ENCODE results near the gene SDCCAG8. TPM values are rescaled to one million over a fixed set of nuclear protein-coding genes. Genes with fewer than 3 reads are reported as not detected.
A peak's percentile ranks its signal among the peaks of the same experiment; 100 is the strongest.
"Not testable (repeated sequence)": the region's sequence is repeated elsewhere in the genome, so short reads cannot be mapped to it uniquely, and the experiment has no call there.

The SDCCAG8 gene
- total RNA-seq = 61.7 TPM

- peak; percentile 100 for DNase-seq
Observed at GRCh38 chr1:243255791-243256512, at the start of gene SDCCAG8. TSS of gene SDCCAG8 (plus strand) at chr1:243256041. CDS start at chr1:243256174, 133 bp downstream.

- peak; percentile 26 for DNase-seq
Observed at GRCh38 chr1:243211984-243212383, 43.9 kb upstream of the SDCCAG8 start.

GRCh38 chr1:243213045-243213787 lies 42.6 kb upstream of the SDCCAG8 start:
- DNase-seq = no peak

GRCh38 chr1:243215276-243215875 lies 40.5 kb upstream of the SDCCAG8 start:
- not testable (repeated sequence) for DNase-seq

- DNase-seq = no peak
Observed at GRCh38 chr1:243216741-243217140, 39.1 kb upstream of the SDCCAG8 start.

DNA sequence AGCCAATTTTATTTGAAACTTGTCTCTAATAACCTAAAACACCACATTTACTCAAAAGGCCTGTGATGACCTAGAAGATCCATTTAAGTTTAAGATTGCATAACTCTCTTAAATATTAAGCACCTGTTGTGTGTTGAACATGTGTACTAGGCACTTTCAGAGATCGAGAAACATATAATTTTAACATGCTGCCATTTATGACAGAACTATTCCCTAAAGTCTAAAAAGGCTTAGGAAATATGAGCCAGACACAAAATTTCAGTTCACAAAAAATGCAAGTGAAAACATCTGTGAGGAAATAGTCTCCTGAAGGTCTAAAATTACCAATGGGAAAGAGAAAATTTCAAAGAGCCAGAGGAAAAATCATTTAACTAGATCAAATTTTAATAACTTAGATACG lies 38.5 kb upstream of the SDCCAG8 start:
- peak; percentile 7 for DNase-seq

DNA sequence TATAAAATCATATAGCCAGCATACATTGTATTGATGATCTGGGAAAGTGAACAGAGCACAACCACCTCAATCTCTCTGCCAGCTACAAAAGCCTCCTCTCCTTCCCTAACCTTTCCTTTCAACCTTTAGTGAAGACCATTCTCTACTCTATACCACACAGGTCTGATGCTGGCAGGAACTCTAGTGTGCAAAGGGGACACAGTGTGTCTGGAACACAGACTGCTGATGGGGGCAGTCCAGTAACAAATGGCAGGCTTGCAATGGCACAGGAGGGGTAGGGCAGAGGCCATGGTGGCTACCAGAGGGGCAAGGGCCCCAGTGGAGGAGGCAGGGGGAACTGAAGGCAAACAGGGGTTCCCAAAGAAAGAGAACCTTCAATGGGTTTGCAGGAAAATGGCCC lies 37.8 kb upstream of the SDCCAG8 start:
- DNase-seq = no peak

DNA sequence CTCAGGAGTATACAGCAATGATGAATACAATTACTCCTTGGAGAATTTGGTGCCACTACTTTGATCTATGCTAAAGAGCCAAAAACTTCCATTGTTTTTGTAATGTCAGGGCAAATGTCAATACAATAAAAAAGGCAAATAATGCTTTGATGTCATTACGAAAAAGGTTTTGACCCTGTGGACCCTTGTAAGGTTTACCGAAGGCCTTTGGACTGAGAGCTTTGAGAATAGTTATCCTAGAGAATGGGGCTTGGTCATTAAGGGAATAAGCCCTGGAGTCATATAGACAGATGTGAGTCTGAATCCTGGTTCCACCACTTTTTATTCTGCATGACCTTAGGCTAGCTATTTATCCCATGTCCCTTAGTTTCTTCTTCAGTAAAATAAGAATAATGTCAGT lies 28.2 kb upstream of the SDCCAG8 start:
- DNase-seq = no peak

- DNase-seq = no peak
Observed at GRCh38 chr1:243229526-243229925, 26.3 kb upstream of the SDCCAG8 start.

- peak; percentile 30 for DNase-seq
Observed at GRCh38 chr1:243230914-243231313, 24.9 kb upstream of the SDCCAG8 start.

GRCh38 chr1:243233908-243234307 lies 21.9 kb upstream of the SDCCAG8 start:
- no peak for DNase-seq

DNA sequence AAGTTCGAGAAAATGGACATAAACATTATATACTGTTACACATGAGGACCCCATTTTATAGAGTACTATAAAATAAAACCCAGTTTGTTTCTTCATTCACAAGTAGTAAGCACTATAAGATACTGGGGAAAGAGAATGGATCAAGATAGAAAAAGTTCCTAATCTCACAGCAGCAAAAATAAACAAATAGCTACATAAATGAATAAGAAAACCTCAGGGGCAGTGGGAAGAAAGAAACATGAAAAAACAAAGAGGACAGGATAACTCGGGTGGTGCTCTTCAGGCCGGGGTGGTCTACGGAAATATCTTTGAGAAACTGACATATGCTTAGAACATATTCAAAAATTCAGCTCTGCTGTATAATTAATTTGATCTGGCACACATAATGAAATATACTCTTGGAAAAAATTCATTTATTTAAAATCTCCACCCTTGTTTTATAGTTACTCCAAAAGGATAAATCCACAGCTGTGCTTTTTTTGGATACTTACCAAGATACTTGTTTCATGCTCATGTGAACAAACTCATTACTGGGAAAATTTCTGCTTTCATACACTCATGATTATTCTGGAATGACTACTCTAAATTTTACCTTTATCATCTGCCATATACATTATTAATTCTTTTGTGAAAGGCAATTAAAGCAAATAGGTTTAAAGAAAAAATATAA lies 20.7 kb upstream of the SDCCAG8 start:
- peak; percentile 77 for DNase-seq

DNA sequence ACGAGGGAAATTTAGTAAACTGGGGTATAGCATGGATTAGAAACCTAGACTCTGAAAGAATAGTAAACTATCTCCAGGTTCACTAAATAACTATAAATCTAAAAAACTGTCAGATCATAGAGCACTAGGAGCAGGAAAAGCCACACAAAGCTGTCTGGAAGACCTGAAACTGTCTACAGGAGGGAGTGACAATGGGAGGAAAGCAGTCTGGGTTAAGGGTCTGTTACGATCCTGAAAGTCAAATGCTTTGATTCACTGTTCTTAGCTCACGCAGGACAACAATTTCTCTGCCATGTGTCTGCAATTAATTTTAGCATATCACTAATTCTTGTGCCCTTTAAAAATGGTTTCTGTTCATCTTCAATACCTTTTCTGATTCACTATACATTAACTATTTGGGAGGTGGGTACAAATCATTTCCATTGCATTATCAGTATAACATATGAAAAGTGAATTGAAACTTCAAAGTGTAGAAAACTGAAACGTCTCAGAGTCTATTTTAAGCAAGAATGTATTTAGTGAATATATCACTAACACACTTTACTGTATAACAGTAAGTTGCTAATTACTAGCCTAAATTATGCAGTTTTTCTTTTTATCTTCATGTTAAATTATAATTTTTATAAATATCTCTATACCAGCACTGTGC lies 19.1 kb upstream of the SDCCAG8 start:
- DNase-seq = no peak

DNA sequence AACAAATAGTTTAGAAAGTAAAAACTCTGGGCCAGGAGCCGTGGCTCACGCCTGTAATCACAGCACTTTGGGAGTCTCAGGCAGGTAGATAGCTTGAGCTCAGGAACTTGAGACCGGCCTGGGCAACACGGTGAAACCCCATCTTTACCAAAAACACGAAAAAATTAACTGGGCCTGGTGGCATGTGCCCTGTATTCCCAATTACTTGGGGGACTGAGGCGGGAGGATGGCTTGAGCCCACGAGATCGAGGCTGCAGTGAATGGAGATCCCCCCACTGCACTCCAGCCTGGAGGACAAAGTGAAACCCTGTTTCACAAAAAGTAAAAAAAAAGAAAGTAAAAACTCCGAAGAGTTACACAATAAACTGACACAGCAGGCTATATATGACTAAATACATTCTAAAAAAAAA lies 11.4 kb upstream of the SDCCAG8 start:
- DNase-seq = no peak

- DNase-seq = no peak
Observed at GRCh38 chr1:243246916-243247315, 8.9 kb upstream of the SDCCAG8 start.

DNA sequence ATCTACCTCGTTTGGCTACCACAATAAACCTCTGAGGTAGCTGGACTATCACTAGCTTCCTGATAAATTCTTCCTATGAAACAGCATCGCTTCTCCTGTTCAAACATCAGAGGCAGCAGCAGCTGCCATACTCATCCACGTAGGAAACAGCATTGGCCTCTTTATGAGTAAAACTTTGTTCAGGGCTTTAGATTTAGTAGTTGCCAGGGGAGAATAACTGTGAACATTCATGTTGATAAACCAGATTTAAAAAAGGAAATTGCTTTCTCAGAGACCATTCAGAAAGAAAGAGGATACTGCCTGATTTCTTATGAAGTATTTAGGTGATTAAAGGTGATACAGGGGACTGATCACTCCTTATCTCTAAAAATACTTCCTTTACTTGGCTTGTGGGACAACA lies 7.9 kb upstream of the SDCCAG8 start:
- no peak for DNase-seq

- no peak for DNase-seq
Observed at GRCh38 chr1:243249214-243249613, 6.6 kb upstream of the SDCCAG8 start.

- DNase-seq = no peak
Observed at GRCh38 chr1:243250102-243250501, 5.7 kb upstream of the SDCCAG8 start.

DNA sequence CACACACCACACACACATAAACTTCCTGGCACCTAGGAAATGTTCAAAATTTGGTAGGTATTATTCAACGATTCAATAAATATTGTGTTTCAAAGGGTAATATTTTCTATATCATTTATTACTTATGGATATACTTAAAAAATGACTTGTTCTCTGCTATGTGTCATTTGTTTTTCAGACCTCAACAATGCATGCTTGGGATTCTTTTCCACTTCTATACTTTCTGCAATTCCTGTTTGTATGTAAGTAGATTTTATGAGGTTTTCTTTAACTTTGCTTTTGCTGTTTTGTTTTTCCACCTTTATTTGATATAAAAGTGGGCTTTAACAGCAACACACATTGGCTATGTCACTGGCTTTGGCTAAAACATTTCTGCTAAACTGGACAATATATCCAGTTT lies 4.3 kb upstream of the SDCCAG8 start:
- no peak for DNase-seq

DNA sequence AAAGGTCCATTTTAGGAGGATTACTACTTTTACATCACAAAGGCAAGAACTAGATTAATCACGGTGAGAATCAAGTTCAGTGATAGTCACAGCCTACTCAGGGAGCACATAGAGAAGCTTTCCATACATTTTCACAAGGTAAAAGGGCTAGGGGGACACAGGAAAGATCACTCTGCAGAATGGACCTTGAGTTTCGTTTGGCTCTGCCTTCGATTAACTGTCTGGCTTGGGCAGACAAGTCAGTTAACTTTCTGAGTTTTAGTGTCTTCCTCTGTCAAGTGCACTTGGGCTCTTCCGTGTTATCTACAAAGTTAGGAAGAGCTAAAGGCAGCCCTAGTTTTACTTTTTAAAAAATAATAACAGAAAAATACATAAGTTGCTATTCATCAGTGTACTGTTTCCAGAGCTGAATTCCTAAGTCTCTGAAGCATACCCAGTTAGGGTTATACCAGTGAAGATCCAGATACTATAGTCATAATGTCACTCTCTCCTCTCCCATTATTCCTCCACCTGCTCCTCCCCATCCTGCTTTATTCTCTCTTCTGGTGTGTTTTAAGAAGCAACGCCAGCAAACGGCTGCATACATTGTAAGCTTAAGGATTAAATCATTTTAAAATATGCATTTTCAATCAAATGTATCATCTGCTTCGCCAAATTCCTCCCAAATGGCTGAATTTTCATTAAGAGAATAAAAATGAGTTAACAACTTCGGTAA lies 2.5 kb upstream of the SDCCAG8 start:
- DNase-seq = peak; percentile 35

DNA sequence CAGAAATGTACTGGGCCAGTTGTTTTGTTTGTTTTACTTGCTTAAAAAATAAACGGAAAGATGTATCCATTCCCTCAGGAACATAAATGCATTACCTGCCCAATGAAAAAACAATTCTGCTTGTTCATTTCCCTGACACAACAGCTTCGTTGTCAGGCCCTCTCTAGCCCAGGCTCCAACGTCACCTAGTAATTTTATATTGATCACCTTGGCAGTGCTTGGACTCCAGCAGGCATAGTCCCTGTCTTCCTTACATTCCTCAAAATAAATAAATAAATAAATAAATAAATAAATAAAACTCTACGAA lies 2.0 kb upstream of the SDCCAG8 start:
- no peak for DNase-seq

Measured in tongue (tissue), 2 donors.